IPS DF 6.9 (cell line): Measurements from ENCODE around the gene CEP131.

Experiments
- DNase-seq: peaks from one replicate; pipeline ENCODE4 v3.0.0-alpha.2; 2013; ENCODE audit warnings: low read depth, low spot score
- H3K27ac ChIP-seq: one replicate; pipeline ENCODE4 v1.5.1; 2013; ENCODE audit warnings: low read length, control low read depth
- H3K27me3 ChIP-seq: 2 replicates; pipeline ENCODE4 v1.6.1; 2013; ENCODE audit warnings: mild to moderate bottlenecking, low read length; ENCODE audit not compliant: control insufficient read depth, insufficient read depth
- H3K36me3 ChIP-seq: 2 replicates; pipeline ENCODE4 v1.6.1; 2013; ENCODE audit warnings: low read length; ENCODE audit not compliant: control insufficient read depth, insufficient read depth
- H3K4me1 ChIP-seq: 2 replicates; pipeline ENCODE4 v1.6.1; 2013; ENCODE audit warnings: low read length; ENCODE audit not compliant: control insufficient read depth, insufficient read depth
- H3K4me3 ChIP-seq: 2 replicates; pipeline ENCODE4 v1.5.1; 2013; ENCODE audit warnings: mild to moderate bottlenecking, low read length
- H3K9me3 ChIP-seq: 2 replicates; pipeline ENCODE4 v1.6.1; 2013; ENCODE audit warnings: low read length, inconsistent platforms; ENCODE audit not compliant: control insufficient read depth, insufficient read depth
- WGBS: extraction: QIAGEN DNeasy Blood & Tissue Kit; methylation state at CpG from one replicate; pipeline ENCODE4 v1.1.7; 2013; ENCODE audit warnings: mixed read lengths, missing lambda C conversion rate; ENCODE audit not compliant: insufficient read length, insufficient coverage; 5-methylcytosine and 5-hydroxymethylcytosine counted together

Gene CEP131

DNA sequence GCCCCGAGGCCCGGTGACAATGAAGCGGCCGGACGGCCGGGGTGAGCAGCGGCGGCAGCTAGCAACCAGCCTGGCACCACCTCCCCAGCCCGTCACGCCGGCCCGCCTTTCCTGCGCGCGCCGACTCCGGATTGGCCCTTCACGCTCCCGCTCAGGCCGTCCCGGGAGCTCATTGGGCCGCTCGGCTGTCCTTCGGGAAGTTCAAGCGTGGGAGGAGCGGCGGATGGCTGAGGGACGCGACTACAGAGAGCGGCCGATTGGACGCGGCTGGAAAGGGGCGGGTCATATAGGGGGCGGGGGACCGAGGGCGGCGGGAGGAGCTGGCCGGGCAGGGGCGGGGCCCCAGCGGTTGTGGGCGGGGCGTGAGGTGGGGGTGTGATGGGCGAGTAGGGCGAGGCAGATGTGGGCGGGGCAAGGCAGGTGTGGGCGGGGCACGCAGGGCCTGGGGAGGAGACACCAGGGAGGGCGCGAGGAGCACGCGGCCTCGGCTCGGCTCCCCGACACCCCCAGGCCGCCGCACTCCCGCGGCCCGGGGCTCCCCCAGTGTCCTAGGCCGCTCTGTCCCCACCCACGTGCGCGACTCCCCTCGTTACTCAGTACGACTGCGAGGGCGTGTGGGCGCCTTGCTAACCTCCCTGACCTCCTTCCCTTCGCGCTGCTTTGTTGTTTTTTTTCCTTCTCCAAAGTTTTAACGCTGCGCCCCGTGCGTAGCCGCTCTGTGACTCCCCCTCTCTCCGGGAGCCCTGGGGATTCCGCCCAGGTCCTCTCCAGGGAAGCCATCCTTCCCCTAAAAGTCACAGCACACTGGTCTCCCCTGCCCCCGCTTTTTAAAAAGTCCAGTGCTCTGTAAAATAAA lies at the start of gene CEP131:
Gene CEP131, minus strand, starts transcription at position 60 of the 856 bp plus-strand sequence. CDS start 2,909 bp downstream, outside the sequence.
- H3K27me3 ChIP-seq: no peaks in the 10 kb centered on the region
- WGBS: no CpG with 5 or more reads among the region's 79 CpGs
- H3K9me3 ChIP-seq: no peaks in the 10 kb centered on the region
- H3K36me3 ChIP-seq: 0 out of 2 replicates have a peak, but pooled peaks cover 5% of the 10 kb centered on the region
- no peak within 1 kb of the TSS for H3K27ac ChIP-seq
- peak within 1 kb of the TSS; percentile 57; the same call in 1 of the 2 replicates for H3K4me3 ChIP-seq
- H3K4me1 ChIP-seq: peaks cover 7% of the 10 kb centered on the region
- DNase-seq: peak; percentile 87

DNA sequence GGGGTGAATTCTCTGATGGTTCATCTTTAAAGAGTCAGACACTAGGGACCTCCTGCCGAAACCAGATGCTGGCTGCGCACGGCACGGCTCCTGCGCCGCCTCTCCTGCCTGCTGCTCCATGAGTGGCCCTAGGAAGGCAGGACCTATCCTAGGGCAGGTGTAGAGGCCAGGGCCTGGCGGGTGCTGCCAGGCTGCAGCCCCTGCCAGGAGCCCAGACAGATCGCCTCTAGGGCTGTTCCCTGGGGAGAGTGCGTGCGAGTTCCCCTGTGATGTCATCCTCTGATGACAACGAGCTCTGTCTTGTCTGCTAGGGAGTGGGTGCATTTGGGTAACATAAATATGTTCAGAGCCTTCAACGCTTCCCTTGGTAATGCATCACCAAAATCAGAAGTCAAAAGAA lies 48.5 kb upstream of the CEP131 start:
- no peak overlapping the region for H3K27ac ChIP-seq
- DNase-seq: no peak
- no peaks in the 10 kb centered on the region for H3K9me3 ChIP-seq
- H3K36me3 ChIP-seq: peaks cover 7% of the 10 kb centered on the region; the same call in 1 of the 2 replicates
- no CpG with 5 or more reads among the region's 12 CpGs for whole genome bisulfite sequencing
- no peak overlapping the region for H3K4me3 ChIP-seq
- H3K4me1 ChIP-seq: no peaks in the 10 kb centered on the region
- H3K27me3 ChIP-seq: no peaks in the 10 kb centered on the region

DNA sequence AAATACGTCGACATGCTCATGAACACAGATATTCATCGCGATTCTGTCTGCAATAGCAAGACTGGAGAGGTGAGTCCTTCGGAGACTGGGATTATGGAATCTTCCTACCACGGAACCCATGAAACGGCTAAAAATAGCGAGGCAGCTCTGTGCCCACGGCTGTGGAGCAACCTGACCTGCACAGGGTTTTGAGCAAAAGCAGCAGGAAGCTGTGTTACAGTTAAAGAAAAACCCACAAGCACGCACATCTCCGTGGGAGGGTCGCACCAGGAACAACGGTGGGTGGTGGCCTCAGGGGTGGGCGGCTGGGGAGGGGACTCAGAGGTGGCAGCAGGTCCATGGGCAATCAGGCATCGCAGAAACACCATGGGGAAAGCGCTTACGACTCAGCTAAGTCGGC lies 47.5 kb upstream of the CEP131 start:
- H3K36me3 ChIP-seq: peaks cover 4% of the 10 kb centered on the region; the same call in 1 of the 2 replicates
- no CpG with 5 or more reads among the region's 18 CpGs for WGBS
- H3K27me3 ChIP-seq: no peaks in the 10 kb centered on the region
- DNase-seq: no peak
- no peaks in the 10 kb centered on the region for H3K4me1 ChIP-seq
- H3K27ac ChIP-seq: no peak overlapping the region
- no peak overlapping the region for H3K4me3 ChIP-seq
- no peaks in the 10 kb centered on the region for H3K9me3 ChIP-seq

DNA sequence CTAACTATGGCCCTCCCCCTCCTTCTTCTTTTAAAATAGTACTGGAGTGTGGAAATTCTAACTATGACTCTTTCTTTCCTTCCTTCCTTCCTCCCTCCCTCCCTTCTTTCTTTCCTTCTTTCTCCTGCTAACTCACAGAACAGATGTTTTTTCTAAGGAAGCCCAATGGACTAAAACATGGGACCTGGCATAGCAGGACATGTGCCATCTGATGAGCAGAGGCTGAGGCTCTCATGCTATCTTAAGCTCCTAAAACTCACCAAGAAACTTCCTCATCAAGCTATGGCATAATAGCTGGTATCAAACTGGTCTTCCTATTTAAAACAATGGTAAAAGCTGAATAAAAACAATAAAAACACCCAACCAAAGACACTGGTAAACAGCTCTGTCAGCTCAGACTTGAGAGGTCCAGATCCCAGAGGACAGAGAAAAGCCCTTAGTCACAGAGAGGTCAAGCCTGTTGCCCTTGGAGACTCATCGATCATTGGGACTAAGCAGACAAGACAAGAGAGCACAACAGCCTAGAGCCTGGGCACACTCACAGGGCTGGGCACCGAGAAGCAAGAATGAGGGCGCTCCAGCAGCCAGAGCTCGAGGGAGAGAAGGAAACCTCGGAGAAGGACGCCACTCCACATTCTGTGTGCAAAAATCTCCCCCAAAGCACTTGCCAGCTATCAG lies 44.8 kb upstream of the CEP131 start:
- Histone ChIP-seq H3K27me3 (no peaks in the 10 kb centered on the region), H3K27ac (no peak overlapping the region), H3K36me3 (no peaks in the 10 kb centered on the region), H3K9me3 (no peaks in the 10 kb centered on the region), H3K4me3 (no peak overlapping the region), H3K4me1 (no peaks in the 10 kb centered on the region)
- no CpG with 5 or more reads among the region's 6 CpGs for WGBS
- no peak for DNase-seq

DNA sequence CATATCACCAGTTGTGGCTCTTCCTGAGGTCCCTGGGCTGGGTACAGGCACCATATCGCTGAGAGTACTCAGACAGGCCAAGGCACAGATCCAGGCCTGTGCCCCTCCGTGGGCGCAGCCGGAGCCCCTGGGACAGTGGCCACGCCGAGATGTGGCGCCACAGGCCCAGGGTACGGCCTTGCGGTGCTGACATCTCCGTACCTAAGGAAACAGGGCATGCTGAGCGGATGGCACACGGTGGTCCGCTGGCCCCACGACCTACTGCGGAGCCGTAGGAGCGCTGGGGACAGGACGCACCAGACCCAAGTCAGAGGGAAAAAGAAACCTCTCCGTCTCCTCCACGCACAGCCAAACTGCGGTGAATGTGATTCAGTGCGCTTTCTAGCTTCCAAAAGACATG lies 42.8 kb upstream of the CEP131 start:
- no peak for DNase-seq
- no peaks in the 10 kb centered on the region for H3K27me3 ChIP-seq
- H3K36me3 ChIP-seq: no peaks in the 10 kb centered on the region; the same call in 1 of the 2 replicates
- H3K27ac ChIP-seq: no peak overlapping the region
- WGBS: no CpG with 5 or more reads among the region's 22 CpGs
- no peak overlapping the region for H3K4me3 ChIP-seq
- H3K9me3 ChIP-seq: no peaks in the 10 kb centered on the region
- H3K4me1 ChIP-seq: no peaks in the 10 kb centered on the region

DNA sequence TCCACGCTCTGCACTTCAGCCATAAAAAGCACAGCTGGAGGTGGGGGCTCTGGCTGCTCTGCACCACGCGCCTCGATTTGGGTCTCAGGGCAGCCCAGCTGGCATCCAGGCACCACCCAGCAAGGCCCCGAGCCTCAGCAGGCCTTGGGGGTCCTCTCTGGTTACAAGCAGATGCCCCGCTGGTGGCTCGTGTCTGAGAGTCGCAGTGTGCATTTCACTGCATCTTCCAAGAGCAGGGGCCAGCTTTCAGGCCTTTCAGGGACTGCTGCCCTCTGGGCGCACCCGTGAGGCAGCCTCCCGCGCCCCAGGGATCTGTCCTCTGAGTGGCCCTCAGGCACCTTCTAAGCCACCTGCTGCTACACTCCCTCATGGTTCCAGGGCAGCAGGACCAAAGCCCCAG lies 41.9 kb upstream of the CEP131 start:
- Histone ChIP-seq H3K4me1 (no peaks in the 10 kb centered on the region), H3K4me3 (no peak overlapping the region), H3K9me3 (no peaks in the 10 kb centered on the region), H3K27ac (no peak overlapping the region), H3K27me3 (no peaks in the 10 kb centered on the region), H3K36me3 (peaks cover 3% of the 10 kb centered on the region; the same call in 1 of the 2 replicates)
- no peak for DNase-seq
- no CpG with 5 or more reads among the region's 12 CpGs for WGBS

DNA sequence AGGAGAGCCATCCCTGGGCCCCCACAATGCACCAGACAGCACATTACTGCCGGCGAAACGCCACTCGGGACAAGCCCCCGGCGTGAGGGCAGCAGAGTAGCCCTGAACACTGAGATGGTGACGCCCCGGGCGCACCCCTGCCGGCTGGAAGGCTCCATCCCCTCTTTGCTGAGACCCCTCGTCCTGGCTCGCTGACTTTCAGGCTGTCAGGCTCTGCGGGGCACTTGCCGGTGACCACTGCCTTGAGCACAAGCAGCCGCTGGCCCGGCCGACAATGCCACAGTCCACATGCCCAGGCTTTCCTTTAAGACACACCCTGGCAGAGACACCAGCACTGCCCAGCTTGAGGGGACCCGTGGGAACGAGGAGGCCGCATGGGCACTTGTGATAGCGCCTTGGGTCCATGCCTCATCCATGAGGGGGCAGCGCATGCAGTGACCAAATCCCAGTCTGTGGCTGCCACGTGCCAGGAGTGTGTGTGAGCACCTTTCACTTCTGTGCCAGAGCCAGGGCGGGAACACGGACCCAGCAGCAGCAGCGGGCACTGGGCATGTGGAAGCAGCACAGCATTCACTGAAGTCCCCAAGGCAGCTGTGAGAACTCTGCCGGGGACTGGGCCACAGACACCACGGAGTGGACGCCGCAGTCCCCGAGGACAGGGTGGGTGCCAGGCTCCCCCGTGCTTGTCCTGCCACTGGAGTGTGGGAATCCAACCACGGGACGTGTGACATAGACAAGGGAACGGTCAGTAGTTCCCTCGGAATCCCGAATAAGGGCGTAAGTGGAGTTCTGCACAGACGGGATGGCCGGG lies 40.8 kb upstream of the CEP131 start:
- H3K4me3 ChIP-seq: no peak overlapping the region
- H3K9me3 ChIP-seq: no peaks in the 10 kb centered on the region
- H3K36me3 ChIP-seq: peaks cover 8% of the 10 kb centered on the region; the same call in 1 of the 2 replicates
- H3K27ac ChIP-seq: no peak overlapping the region
- DNase-seq: no peak
- H3K27me3 ChIP-seq: no peaks in the 10 kb centered on the region
- no peaks in the 10 kb centered on the region for H3K4me1 ChIP-seq
- WGBS: no CpG with 5 or more reads among the region's 40 CpGs

DNA sequence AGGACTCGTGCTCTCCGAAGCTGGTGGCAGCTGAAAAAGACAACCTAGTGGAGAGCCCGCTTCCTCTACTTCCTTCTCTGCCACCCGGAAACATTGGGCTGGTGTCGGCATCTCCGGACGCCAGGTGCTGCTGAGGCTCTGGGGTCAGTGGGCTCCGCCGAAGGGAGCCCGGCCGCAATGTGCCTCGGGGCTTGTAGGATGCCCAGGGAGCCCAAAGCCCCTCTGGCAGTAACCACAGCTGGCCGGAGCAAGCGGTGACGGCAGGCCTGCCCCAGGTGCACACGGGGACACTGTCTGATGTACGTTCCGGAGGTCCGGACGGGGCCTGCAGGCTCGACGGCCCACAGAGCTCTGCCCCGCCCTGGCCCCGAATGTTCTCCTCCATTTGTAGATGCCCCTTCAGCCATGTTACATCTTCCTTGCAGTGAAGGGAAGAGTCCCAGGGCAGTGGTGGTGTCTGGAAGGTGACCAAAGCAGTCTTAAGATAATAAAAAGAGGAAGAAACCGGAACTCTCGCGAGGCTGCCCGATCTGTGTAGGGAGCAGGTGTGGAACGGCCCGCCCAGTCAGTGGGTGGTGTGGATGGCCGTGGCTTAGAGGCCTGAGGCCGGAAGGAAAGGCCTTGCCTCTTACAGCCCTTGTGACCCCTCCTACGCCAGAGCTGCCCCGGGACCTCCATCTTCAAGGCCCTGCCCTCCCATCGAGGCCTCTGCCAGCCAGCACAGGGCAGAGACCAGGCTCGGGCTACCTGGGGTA lies 39.0 kb upstream of the CEP131 start:
- H3K27me3 ChIP-seq: no peaks in the 10 kb centered on the region
- peaks cover 8% of the 10 kb centered on the region; the same call in 1 of the 2 replicates for H3K36me3 ChIP-seq
- no peaks in the 10 kb centered on the region for H3K9me3 ChIP-seq
- WGBS: no CpG with 5 or more reads among the region's 36 CpGs
- DNase-seq: no peak
- H3K27ac ChIP-seq: no peak overlapping the region
- H3K4me1 ChIP-seq: no peaks in the 10 kb centered on the region
- H3K4me3 ChIP-seq: no peak overlapping the region

DNA sequence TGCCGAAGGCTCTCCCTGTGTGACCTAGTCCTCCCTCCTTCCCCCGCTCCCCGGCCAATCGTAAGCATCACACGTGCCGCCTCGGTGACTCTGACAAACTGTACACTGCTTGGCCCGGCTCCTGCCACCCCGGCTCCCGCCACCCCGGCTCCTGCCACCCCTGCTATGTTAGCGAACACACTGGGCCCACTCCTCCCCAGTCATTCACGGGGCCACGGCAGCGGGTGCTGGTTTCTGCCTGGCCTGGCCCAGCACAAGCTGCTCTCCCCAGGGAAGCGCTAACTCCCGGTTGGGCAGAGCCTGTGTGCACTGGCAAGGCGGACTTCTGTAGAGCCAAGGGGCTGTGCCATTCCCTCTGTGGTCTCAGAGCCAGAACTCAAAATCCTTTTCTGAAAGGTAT lies 38.3 kb upstream of the CEP131 start:
- no peaks in the 10 kb centered on the region for H3K4me1 ChIP-seq
- DNase-seq: no peak
- no peak overlapping the region for H3K4me3 ChIP-seq
- H3K27ac ChIP-seq: no peak overlapping the region
- no peaks in the 10 kb centered on the region for H3K27me3 ChIP-seq
- H3K9me3 ChIP-seq: no peaks in the 10 kb centered on the region
- WGBS: no CpG with 5 or more reads among the region's 18 CpGs
- H3K36me3 ChIP-seq: peaks cover 8% of the 10 kb centered on the region; the same call in 1 of the 2 replicates
